Hepatocyte (in vitro differentiated cells): Measurements from ENCODE around the gene RFTN1.

Source experiments
- EZH2 ChIP-seq: fragments of 200-600 bp; sonication (generic); IDR thresholded peaks from 2 replicates; pipeline ENCODE4 v1.6.1; 2016; ENCODE audit warnings: antibody characterized with exemption, mild to moderate bottlenecking, borderline replicate concordance
- EZH2phosphoT487 ChIP-seq: fragments of 200-600 bp; sonication (generic); IDR thresholded peaks from one replicate; pipeline ENCODE4 v1.6.1; 2018; ENCODE audit warnings: antibody characterized with exemption, mild to moderate bottlenecking, low read depth, moderate library complexity; ENCODE audit not compliant: unreplicated experiment, severe bottlenecking
- TF ChIP-seq, protein P1 (sequence below): fragments of 200-600 bp; sonication (generic); IDR thresholded peaks from 2 replicates; pipeline ENCODE4 v1.5.1; 2016; ENCODE audit warnings: antibody characterized with exemption, mild to moderate bottlenecking; ENCODE audit not compliant: poor library complexity

DNA sequence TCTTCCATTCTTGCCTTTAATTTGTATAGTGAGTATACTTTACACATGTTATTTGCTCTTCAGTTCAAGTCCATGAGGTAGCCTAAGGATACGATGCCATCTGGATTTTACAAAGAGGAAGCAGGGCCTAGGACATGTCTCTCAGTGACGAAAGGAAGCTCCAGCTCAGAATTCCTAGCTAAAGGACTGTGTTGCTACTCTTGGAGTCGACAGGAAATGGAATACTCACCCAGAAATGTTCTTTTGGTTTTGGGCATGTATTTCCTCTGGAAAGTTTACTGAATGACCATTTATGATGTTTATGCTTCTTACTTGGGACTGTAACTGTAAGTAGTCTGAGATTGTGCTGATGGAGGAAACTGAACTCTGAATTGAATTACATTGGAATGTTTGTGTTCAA, 236.0 kb downstream of the RFTN1 start:
- TF ChIP-seq, protein P1, sequence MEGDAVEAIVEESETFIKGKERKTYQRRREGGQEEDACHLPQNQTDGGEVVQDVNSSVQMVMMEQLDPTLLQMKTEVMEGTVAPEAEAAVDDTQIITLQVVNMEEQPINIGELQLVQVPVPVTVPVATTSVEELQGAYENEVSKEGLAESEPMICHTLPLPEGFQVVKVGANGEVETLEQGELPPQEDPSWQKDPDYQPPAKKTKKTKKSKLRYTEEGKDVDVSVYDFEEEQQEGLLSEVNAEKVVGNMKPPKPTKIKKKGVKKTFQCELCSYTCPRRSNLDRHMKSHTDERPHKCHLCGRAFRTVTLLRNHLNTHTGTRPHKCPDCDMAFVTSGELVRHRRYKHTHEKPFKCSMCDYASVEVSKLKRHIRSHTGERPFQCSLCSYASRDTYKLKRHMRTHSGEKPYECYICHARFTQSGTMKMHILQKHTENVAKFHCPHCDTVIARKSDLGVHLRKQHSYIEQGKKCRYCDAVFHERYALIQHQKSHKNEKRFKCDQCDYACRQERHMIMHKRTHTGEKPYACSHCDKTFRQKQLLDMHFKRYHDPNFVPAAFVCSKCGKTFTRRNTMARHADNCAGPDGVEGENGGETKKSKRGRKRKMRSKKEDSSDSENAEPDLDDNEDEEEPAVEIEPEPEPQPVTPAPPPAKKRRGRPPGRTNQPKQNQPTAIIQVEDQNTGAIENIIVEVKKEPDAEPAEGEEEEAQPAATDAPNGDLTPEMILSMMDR, result no peak
- TF ChIP-seq EZH2 (no peak), EZH2phosphoT487 (no peak)
